Kidney (tissue), 14 donors: ENCODE data around the gene LAMA4. TPM values are rescaled to one million over a fixed set of nuclear protein-coding genes. Genes with fewer than 3 reads are reported as not detected.

Source experiments
- DNase-seq, 5 donors: peaks; one replicate each; pipeline ENCODE4 v3.0.0-alpha.2; 2013 to 2020
- FAIRE-seq: peaks from 2 replicates; lab custom pipeline; 2012; peaks lifted over from hg19 to GRCh38; lab: Jason Lieb, UNC
- H3K27ac ChIP-seq, 2 donors: one replicate each; pipeline ENCODE4 v1.7.0; 2013; ENCODE audit warnings: low read depth in 2 of 2, low read length in 2 of 2, inconsistent platforms in 1 of 2
- H3K27me3 ChIP-seq: one replicate; pipeline ENCODE4 v1.7.1; 2013; ENCODE audit warnings: low read length, inconsistent platforms; ENCODE audit not compliant: control insufficient read depth, insufficient read depth
- H3K36me3 ChIP-seq, 3 donors: one replicate each; pipeline versions ENCODE4 v1.7.0 to v1.7.1; 2013; ENCODE audit warnings: low read length in 3 of 3, control low read depth in 1 of 3, inconsistent platforms in 1 of 3; ENCODE audit not compliant: insufficient read depth in 3 of 3, control insufficient read depth in 2 of 3
- H3K4me1 ChIP-seq, 3 donors: one replicate each; pipeline versions ENCODE4 v1.7.0 to v1.7.1; 2013; ENCODE audit warnings: low read length in 3 of 3, inconsistent platforms in 1 of 3, low read depth in 1 of 3; ENCODE audit not compliant: control insufficient read depth in 2 of 3, insufficient read depth in 2 of 3
- H3K4me3 ChIP-seq, 3 donors: one replicate each; pipeline versions ENCODE4 v1.7.0 to v1.8.1; 2013; ENCODE audit warnings: low read length in 3 of 3, control low read depth in 1 of 3, inconsistent platforms in 1 of 3
- H3K9ac ChIP-seq, 3 donors: one replicate each; pipeline versions ENCODE4 v1.7.0 to v1.7.1; 2013; ENCODE audit warnings: low read length in 3 of 3, control low read depth in 1 of 3, inconsistent platforms in 1 of 3
- H3K9me3 ChIP-seq, 3 donors: one replicate each; pipeline versions ENCODE4 v1.7.0 to v1.7.1; 2013; ENCODE audit warnings: low read length in 3 of 3, control low read depth in 1 of 3, inconsistent platforms in 1 of 3; ENCODE audit not compliant: control insufficient read depth in 2 of 3, insufficient read depth in 1 of 3
- intact Hi-C: fragments of 100-400 bp; cut with DNase I; formaldehyde crosslinking; loops from one replicate; pipeline ENCODE4 v1.11.1; 2022
- polyA plus RNA-seq: library from polyadenylated mRNA; stranded (reverse); fragments of 350-450 nt; fragmentation: Illumina TruSeq; extraction: RNeasy Lipid Tissue Mini Kit (QIAGEN cat#74804); gene quantifications from one replicate; pipeline ENCODE4 v1.2.3, GENCODE V29; 2014; ENCODE audit warnings: low read depth, low replicate concordance; ENCODE audit not compliant: insufficient read depth
- total RNA-seq: library from RNA; stranded (reverse); fragmentation: NEBNext Ultra II Directional; extraction: Animal tissue kit (Norgen Biotek cat#: 25700); gene quantifications from one replicate; pipeline ENCODE4 v1.2.1, GENCODE V29; 2021
- TF ChIP-seq, protein P1 (sequence below): IDR thresholded peaks from 3 replicates; pipeline ENCODE4 v1.5.1; 2012; ENCODE audit warnings: mild to moderate bottlenecking, moderate library complexity, borderline replicate concordance; ENCODE audit not compliant: insufficient read depth; ENCODE audit errors: extremely low read depth
- donor health status: control.
- donor health status: control.
- donor health status: control.
- donor health status: control.
- donor health status: control.
- donor health status: DM: yes; HTN: yes; CAD: no.
- donor health status: Normal renal cell carcinoma (clear cell type).

The LAMA4 gene
- total and polyA plus RNA-seq, 2 donors from 2014 or later: 5.6 to 20.7 TPM

DNA sequence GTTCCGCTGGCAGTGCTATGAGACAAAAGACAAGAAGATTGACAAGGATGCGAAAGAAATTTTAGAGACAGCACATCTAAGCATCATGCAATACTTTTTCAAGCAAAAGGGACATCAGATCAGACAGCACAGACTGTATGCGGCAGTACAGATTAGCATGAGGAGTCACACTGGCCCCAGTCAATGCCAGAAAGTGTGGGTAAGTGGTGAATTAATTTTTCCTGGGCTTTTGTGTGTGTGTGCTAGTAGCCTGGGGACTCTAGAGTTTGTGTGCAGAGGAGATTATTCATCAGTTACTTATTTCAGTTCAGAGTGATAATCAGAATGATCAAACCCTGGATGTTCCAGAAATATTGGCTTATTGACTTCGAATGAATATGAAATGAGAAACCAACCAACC, 47.2 kb downstream of the LAMA4 start:
- Histone ChIP-seq H3K4me3 (no peak overlapping the region), H3K27ac (no peak overlapping the region), H3K27me3 (no peaks in the 10 kb centered on the region), H3K9ac (no peak overlapping the region), H3K9me3 (no peaks in the 10 kb centered on the region), H3K36me3 (no peaks in the 10 kb centered on the region), H3K4me1 (peaks cover 0 to 13% (median 8%) of the 10 kb centered on the region in 3 donors)
- TF ChIP-seq, protein P1, sequence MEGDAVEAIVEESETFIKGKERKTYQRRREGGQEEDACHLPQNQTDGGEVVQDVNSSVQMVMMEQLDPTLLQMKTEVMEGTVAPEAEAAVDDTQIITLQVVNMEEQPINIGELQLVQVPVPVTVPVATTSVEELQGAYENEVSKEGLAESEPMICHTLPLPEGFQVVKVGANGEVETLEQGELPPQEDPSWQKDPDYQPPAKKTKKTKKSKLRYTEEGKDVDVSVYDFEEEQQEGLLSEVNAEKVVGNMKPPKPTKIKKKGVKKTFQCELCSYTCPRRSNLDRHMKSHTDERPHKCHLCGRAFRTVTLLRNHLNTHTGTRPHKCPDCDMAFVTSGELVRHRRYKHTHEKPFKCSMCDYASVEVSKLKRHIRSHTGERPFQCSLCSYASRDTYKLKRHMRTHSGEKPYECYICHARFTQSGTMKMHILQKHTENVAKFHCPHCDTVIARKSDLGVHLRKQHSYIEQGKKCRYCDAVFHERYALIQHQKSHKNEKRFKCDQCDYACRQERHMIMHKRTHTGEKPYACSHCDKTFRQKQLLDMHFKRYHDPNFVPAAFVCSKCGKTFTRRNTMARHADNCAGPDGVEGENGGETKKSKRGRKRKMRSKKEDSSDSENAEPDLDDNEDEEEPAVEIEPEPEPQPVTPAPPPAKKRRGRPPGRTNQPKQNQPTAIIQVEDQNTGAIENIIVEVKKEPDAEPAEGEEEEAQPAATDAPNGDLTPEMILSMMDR: no peak
- DNase-seq (no peak), FAIRE-seq (no peak)
- intact Hi-C loops: no loop called here

DNA sequence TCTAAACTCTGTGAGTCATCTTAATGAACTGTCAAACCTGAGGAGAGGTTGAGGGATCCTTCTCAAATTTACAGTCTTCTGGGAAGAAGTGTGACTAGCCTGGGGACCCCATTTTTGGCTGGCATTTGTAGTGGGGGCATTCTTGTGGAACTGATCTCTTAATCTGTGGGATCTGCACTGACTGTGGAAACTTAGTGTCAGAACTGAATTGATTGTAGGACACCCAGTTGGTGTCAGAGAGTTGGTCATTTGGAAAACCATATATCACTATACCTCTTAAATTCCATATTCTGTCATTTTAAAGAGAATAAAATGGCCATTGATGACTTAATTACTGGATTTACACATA, 48.3 kb downstream of the LAMA4 start:
- TF ChIP-seq, protein P1: no peak
- Histone ChIP-seq H3K27ac (no peak overlapping the region), H3K4me3 (no peak overlapping the region), H3K9ac (no peak overlapping the region), H3K4me1 (peaks cover 0 to 13% (median 8%) of the 10 kb centered on the region in 3 donors), H3K36me3 (no peaks in the 10 kb centered on the region), H3K9me3 (no peaks in the 10 kb centered on the region), H3K27me3 (no peaks in the 10 kb centered on the region)
- DNase-seq (no peak), FAIRE-seq (no peak)
- intact Hi-C loops: no loop called here

DNA sequence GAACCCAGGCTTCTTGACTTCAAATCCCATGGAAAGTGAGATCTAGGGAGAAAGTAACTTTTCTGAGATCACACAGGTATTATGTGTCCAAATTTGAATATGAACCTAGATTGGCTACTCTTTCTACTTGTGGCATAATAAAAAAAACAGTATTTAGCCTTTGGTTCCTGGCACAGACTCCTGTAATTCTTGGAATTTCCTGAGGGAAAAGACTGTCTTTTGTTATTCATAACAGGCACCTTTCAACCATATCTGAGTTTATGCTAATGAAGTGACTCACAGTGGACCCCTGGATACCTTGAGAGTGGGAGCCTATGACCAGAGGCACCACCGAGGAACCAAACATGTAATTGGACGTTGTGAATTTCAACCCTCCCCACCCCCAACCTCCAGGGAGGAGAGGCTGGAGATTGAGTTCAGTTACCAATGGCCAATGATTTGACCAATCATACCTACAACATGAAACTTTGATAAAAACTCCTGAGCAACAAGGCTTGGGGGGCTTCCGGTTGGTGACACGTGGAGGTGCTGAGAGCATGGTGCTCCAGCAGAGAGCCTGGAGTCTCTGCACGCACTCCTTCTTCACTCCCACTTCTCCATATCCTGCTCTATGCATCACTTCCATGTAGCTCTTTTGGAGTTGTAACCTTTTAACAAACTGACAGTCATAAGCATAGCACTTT, 48.8 kb downstream of the LAMA4 start:
- intact Hi-C loops: no loop called here
- Histone ChIP-seq H3K27me3 (no peaks in the 10 kb centered on the region), H3K27ac (no peak overlapping the region), H3K4me1 (peaks cover 0 to 13% (median 8%) of the 10 kb centered on the region in 3 donors), H3K9me3 (no peaks in the 10 kb centered on the region), H3K9ac (no peak overlapping the region), H3K4me3 (no peak overlapping the region), H3K36me3 (no peaks in the 10 kb centered on the region)
- FAIRE-seq (no peak), DNase-seq (no peak)
- TF ChIP-seq, protein P1: no peak

DNA sequence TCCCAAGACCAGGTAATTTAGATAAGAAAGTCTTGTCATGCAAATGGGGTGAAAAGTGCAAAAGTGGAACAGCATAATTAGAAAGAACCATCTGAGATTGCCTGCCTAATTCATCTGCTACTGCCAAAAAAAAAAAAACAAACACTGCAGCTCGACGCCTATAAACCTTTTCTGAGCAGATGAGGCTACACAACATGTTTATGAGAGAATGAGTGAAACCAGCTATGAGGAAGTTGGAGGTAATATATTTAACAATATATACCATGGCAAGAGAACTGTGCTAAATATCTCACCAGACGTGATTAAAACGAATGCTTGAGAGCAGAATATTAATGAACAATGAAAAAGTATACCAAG, 50.0 kb downstream of the LAMA4 start:
- TF ChIP-seq, protein P1: no peak
- intact Hi-C loops: no loop called here
- Histone ChIP-seq H3K4me3 (no peak overlapping the region), H3K9me3 (no peaks in the 10 kb centered on the region), H3K4me1 (peaks cover 0 to 13% (median 8%) of the 10 kb centered on the region in 3 donors), H3K36me3 (no peaks in the 10 kb centered on the region), H3K27me3 (no peaks in the 10 kb centered on the region), H3K27ac (no peak overlapping the region), H3K9ac (no peak overlapping the region)
- FAIRE-seq (no peak), DNase-seq (no peak)
